OCI-LY7 (cell line): ENCODE results near the gene PRDM1. TPM values are rescaled to one million over a fixed set of nuclear protein-coding genes. Genes with fewer than 3 reads are reported as not detected.
A peak's percentile ranks its signal among the peaks of the same experiment; 100 is the strongest.

Experiments
- BruUV-seq: library from RNA; stranded (reverse); fragments of 400-500 nt; replicated peaks from 2 replicates; lab custom pipeline; 2021; lab: Mats Ljungman, UMichigan
- CTCF ChIA-PET: fragments of 300-600 bp; sonication (Branson Sonifier 250); formaldehyde crosslinking; loops from one replicate; lab custom pipeline; 2022; ENCODE audit warnings: antibody characterized with exemption; ENCODE audit not compliant: unreplicated experiment; lab: Charles Lee
- POLR2A ChIA-PET: fragments of 300-600 bp; sonication (Branson Sonifier 250); formaldehyde crosslinking; loops from one replicate; lab custom pipeline; 2022; ENCODE audit warnings: antibody characterized with exemption; lab: Charles Lee
- DNase-seq: peaks from one replicate; pipeline ENCODE4 v3.0.0-alpha.2; 2015; ENCODE audit warnings: low spot score
- H2AFZ ChIP-seq: fragments of 200-600 bp; sonication (generic), shearing (Covaris generic); 2 replicates; pipeline ENCODE4 v1.6.1; 2014; ENCODE audit warnings: mild to moderate bottlenecking, antibody characterized with exemption, low read length, moderate library complexity
- H3K27ac ChIP-seq: fragments of 200-600 bp; sonication (generic); 2 replicates; pipeline ENCODE4 v1.5.1; 2014; ENCODE audit warnings: mixed run types, low read depth, mild to moderate bottlenecking, moderate library complexity, low read length, inconsistent platforms; ENCODE audit not compliant: poor library complexity, severe bottlenecking
- H3K36me3 ChIP-seq: fragments of 200-600 bp; sonication (generic); 2 replicates; pipeline ENCODE4 v1.6.1; 2014; ENCODE audit warnings: mild to moderate bottlenecking, antibody characterized with exemption, low read length, moderate library complexity, mixed read lengths; ENCODE audit not compliant: insufficient read depth
- H3K4me1 ChIP-seq: fragments of 200-600 bp; sonication (generic); 2 replicates; pipeline ENCODE4 v1.5.1; 2014; ENCODE audit warnings: mild to moderate bottlenecking, low read length; ENCODE audit not compliant: insufficient read depth, poor library complexity, severe bottlenecking
- H3K4me2 ChIP-seq: fragments of 200-600 bp; sonication (generic); 2 replicates; pipeline ENCODE4 v1.6.1; 2014; ENCODE audit warnings: mild to moderate bottlenecking, low read length
- H3K4me3 ChIP-seq: fragments of 200-600 bp; sonication (generic); 2 replicates; pipeline ENCODE4 v1.5.1; 2014; ENCODE audit warnings: mild to moderate bottlenecking, low read depth, low read length; ENCODE audit not compliant: poor library complexity, severe bottlenecking
- H3K79me2 ChIP-seq: fragments of 200-600 bp; sonication (generic); 2 replicates; pipeline ENCODE4 v1.6.1; 2016; ENCODE audit warnings: low read depth, mild to moderate bottlenecking, low read length, moderate library complexity, mixed read lengths; ENCODE audit not compliant: insufficient read depth
- H3K9me2 ChIP-seq: fragments of 200-600 bp; sonication (generic); 2 replicates; pipeline ENCODE4 v1.6.1; 2016; ENCODE audit warnings: mild to moderate bottlenecking, low read length, mixed read lengths; ENCODE audit not compliant: insufficient read depth
- H3K9me3 ChIP-seq: fragments of 200-600 bp; sonication (generic); 2 replicates; pipeline ENCODE4 v1.6.1; 2014; ENCODE audit warnings: mild to moderate bottlenecking, mixed run types, low read length, mixed read lengths
- H4K20me1 ChIP-seq: fragments of 200-600 bp; sonication (generic); 2 replicates; pipeline ENCODE4 v1.6.1; 2014; ENCODE audit warnings: mild to moderate bottlenecking, antibody characterized with exemption, low read length, moderate library complexity, mixed read lengths; ENCODE audit not compliant: insufficient read depth
- EZH2phosphoT487 ChIP-seq: fragments of 200-600 bp; sonication (generic); IDR thresholded peaks from 2 replicates; pipeline ENCODE4 v1.6.1; 2018; ENCODE audit warnings: low read depth, borderline replicate concordance, mild to moderate bottlenecking, mixed run types, antibody characterized with exemption, low read length, moderate library complexity, mixed read lengths
- intact Hi-C: fragments of 100-400 bp; cut with micrococcal nuclease; formaldehyde crosslinking; loops from one replicate; pipeline ENCODE4 v1.10.0; 2022; ENCODE audit not compliant: unreplicated experiment
- total RNA-seq, 2 experiments: library from RNA; depleted of rRNA in 1 of 2; stranded (reverse); fragments of >200 nt in 1 of 2; shearing (Covaris generic) in 1 of 2; gene quantifications; 2 replicates each; pipeline ENCODE4 v1.2.3, GENCODE V29; 2014 to 2022
- TF ChIP-seq, protein P1 (sequence below): fragments of 200-600 bp; sonication (generic); conservative IDR thresholded peaks from 2 replicates; pipeline ENCODE4 v1.5.1; 2014; ENCODE audit warnings: mild to moderate bottlenecking, antibody characterized with exemption, low read length, moderate library complexity, mixed read lengths

The PRDM1 gene
- total RNA-seq, 2 experiments from 2014 or later, result 1.5 to 3.3 TPM

DNA sequence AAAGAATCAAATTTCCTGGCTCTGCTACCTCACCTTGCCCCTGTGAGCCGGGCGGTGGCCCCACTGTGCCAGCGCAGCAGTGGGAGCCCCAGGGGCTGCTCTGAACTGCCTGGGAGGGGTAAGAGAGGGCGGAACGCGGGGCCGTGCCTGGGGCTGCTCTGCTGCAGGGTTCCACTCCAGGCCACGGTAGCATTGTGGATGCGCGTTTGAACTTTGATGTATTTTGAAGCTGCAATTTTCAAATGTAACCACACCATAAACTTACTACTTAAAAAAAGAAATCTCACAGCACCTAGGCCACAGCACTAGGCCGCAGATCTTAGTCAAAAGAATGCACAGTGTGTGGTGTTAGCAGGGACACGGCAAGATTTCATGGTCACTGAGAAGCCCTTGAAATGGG is 57.5 kb downstream of the PRDM1 start:
- ChIA-PET POLR2A (interaction anchor here (0.6 to 9.4 kb wide), 7 partner anchors 11 to 368 kb away, joined by 3 to 98 read pairs (median 6); no protein-coding TSS in a partner anchor), CTCF (no interaction called here)
- no peak for TF ChIP-seq EZH2phosphoT487
- TF ChIP-seq, protein P1, sequence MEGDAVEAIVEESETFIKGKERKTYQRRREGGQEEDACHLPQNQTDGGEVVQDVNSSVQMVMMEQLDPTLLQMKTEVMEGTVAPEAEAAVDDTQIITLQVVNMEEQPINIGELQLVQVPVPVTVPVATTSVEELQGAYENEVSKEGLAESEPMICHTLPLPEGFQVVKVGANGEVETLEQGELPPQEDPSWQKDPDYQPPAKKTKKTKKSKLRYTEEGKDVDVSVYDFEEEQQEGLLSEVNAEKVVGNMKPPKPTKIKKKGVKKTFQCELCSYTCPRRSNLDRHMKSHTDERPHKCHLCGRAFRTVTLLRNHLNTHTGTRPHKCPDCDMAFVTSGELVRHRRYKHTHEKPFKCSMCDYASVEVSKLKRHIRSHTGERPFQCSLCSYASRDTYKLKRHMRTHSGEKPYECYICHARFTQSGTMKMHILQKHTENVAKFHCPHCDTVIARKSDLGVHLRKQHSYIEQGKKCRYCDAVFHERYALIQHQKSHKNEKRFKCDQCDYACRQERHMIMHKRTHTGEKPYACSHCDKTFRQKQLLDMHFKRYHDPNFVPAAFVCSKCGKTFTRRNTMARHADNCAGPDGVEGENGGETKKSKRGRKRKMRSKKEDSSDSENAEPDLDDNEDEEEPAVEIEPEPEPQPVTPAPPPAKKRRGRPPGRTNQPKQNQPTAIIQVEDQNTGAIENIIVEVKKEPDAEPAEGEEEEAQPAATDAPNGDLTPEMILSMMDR, result no peak
- Histone ChIP-seq H3K36me3 (no peaks in the 10 kb centered on the region), H3K9me3 (no peaks in the 10 kb centered on the region), H3K79me2 (no peaks in the 10 kb centered on the region), H3K4me1 (peaks cover 57% of the 10 kb centered on the region), H4K20me1 (no peaks in the 10 kb centered on the region), H2AFZ (no peak overlapping the region), H3K4me2 (no peak overlapping the region), H3K4me3 (no peak overlapping the region), H3K27ac (no peak overlapping the region), H3K9me2 (no peaks in the 10 kb centered on the region)
- BruUV-seq, result no TSS peak
- intact Hi-C loops, result loop anchor here (2.0 kb wide), 1 partner anchor 53 kb away; no protein-coding TSS in a partner anchor
- DNase-seq, result no peak

- Histone ChIP-seq H3K9me2 (no peaks in the 10 kb centered on the region), H3K4me1 (peaks cover 57% of the 10 kb centered on the region), H3K27ac (peak overlapping the region; percentile 52), H2AFZ (peak overlapping the region; percentile 77; the same call in 1 of the 2 replicates), H4K20me1 (no peaks in the 10 kb centered on the region), H3K4me2 (peak overlapping the region; percentile 44), H3K79me2 (no peaks in the 10 kb centered on the region), H3K4me3 (peak overlapping the region; percentile 0), H3K9me3 (no peaks in the 10 kb centered on the region), H3K36me3 (no peaks in the 10 kb centered on the region)
- POLR2A ChIA-PET, result interaction anchor here (0.7 to 9.4 kb wide), 5 partner anchors 10 to 163 kb away, joined by 3 to 98 read pairs (median 5); no protein-coding TSS in a partner anchor
- BruUV-seq, result no TSS peak
- CTCF ChIA-PET, result interaction anchor here (1.6 to 2.1 kb wide), 2 partner anchors 17 to 19 kb away, joined by 5 read pairs; no protein-coding TSS in a partner anchor
- TF ChIP-seq EZH2phosphoT487, result no peak
- TF ChIP-seq, protein P1, result no peak
- peak; percentile 77 for DNase-seq
- intact Hi-C loops, result loop anchor here (1.0 to 2.0 kb wide), 2 partner anchors 18 to 54 kb away; no protein-coding TSS in a partner anchor
Measured at GRCh38 chr6:106145144-106145543, 59.0 kb downstream of the PRDM1 start.

DNA sequence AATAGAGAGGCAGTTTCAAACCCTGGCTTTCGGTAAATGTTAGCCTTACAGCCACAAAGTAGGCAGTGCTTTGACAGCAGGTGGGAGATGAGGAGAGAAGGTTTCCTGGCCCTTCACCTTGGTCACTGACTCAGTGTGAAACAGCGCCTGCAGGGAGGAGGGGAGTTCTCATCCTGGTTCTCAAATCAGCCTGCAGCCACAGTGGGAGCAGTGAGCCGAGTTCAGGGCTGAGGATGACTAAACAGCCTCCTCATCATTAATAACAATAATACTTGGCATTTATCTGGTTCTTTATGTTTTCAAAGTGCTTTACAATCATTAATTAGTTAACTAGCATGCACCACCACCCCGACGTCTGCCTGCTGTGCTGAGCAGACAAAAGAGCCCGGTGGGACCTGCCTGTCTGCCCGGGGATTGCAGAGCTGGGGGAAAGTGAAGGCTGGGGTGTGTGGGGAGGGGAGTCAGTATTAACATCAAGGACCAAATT is 59.6 kb downstream of the PRDM1 start:
- peaks cover 57% of the 10 kb centered on the region for H3K4me1 ChIP-seq
- BruUV-seq, result no TSS peak

More for the DNA sequence above, 59.6 kb downstream of the PRDM1 start:
- peak; percentile 37 for DNase-seq
- Histone ChIP-seq H3K36me3 (no peaks in the 10 kb centered on the region), H3K27ac (peak overlapping the region; percentile 52), H4K20me1 (no peaks in the 10 kb centered on the region), H3K79me2 (no peaks in the 10 kb centered on the region), H3K4me2 (peak overlapping the region; percentile 44), H3K9me2 (no peaks in the 10 kb centered on the region), H2AFZ (peak overlapping the region; percentile 77), H3K9me3 (no peaks in the 10 kb centered on the region), H3K4me3 (peak overlapping the region; percentile 0)
- POLR2A ChIA-PET, result interaction anchor here (0.7 to 9.4 kb wide), 6 partner anchors 11 to 150 kb away, joined by 3 to 98 read pairs (median 3); no protein-coding TSS in a partner anchor
- TF ChIP-seq, protein P1, result no peak
- no peak for TF ChIP-seq EZH2phosphoT487
- intact Hi-C loops, result loop anchor here (1.0 to 2.0 kb wide), 2 partner anchors 18 to 55 kb away; no protein-coding TSS in a partner anchor
- CTCF ChIA-PET, result interaction anchor here (2.1 kb wide), 1 partner anchor 18 kb away, joined by 5 read pairs; no protein-coding TSS in a partner anchor
